Activated CD8-positive, alpha-beta T cell treated with anti-CD3 and anti-CD28 coated beads, Interleukin-2, amount 10 ng/mL, durations not matched to agents 7 days and 5 days (primary cell): ENCODE data around the gene VEPH1. TPM values are rescaled to one million over a fixed set of nuclear protein-coding genes. Genes with fewer than 3 reads are reported as not detected.
A peak's percentile ranks its signal among the peaks of the same experiment; 100 is the strongest.

Experiments
- ATAC-seq: fragments of 150-1000 bp; cut with Tn5 transposase; one replicate; pipeline ENCODE4 v1.10.0; 2021; ENCODE audit warnings: moderate library complexity
- CTCF ChIA-PET: fragments of 350-600 bp; sonication (Branson Sonifier 250); formaldehyde crosslinking; loops from one replicate; lab custom pipeline; 2021; ENCODE audit warnings: antibody characterized with exemption; lab: Charles Lee
- POLR2A ChIA-PET: fragments of 350-600 bp; sonication (Branson Sonifier 250); formaldehyde crosslinking; loops from one replicate; lab custom pipeline; 2021; ENCODE audit warnings: antibody characterized with exemption; lab: Charles Lee
- DNase-seq: peaks from one replicate; pipeline ENCODE4 v3.0.0-alpha.2; 2020
- H3K27ac Mint-ChIP-seq: one replicate; pipeline ENCODE4 v1.8.0; 2021; ENCODE audit warnings: mild to moderate bottlenecking, mixed read lengths
- H3K27me3 Mint-ChIP-seq: one replicate; pipeline ENCODE4 v1.8.0; 2021; ENCODE audit warnings: low read depth, mixed read lengths
- H3K36me3 Mint-ChIP-seq: one replicate; pipeline ENCODE4 v1.8.0; 2021; ENCODE audit warnings: low read depth, mixed read lengths
- H3K4me1 Mint-ChIP-seq: one replicate; pipeline ENCODE4 v1.8.0; 2021; ENCODE audit warnings: low read depth, mixed read lengths
- H3K4me3 Mint-ChIP-seq: one replicate; pipeline ENCODE4 v1.8.0; 2021; ENCODE audit warnings: mild to moderate bottlenecking, mixed read lengths
- H3K9me3 Mint-ChIP-seq: one replicate; pipeline ENCODE4 v1.8.0; 2022; ENCODE audit warnings: mixed read lengths; ENCODE audit not compliant: insufficient read depth
- total RNA-seq, 2 experiments: library from RNA; stranded (reverse); gene quantifications; one replicate each; pipeline ENCODE4 v1.2.3, GENCODE V29; 2021

VEPH1 gene
- total RNA-seq, 2 experiments from 2014 or later, result not detected

DNA sequence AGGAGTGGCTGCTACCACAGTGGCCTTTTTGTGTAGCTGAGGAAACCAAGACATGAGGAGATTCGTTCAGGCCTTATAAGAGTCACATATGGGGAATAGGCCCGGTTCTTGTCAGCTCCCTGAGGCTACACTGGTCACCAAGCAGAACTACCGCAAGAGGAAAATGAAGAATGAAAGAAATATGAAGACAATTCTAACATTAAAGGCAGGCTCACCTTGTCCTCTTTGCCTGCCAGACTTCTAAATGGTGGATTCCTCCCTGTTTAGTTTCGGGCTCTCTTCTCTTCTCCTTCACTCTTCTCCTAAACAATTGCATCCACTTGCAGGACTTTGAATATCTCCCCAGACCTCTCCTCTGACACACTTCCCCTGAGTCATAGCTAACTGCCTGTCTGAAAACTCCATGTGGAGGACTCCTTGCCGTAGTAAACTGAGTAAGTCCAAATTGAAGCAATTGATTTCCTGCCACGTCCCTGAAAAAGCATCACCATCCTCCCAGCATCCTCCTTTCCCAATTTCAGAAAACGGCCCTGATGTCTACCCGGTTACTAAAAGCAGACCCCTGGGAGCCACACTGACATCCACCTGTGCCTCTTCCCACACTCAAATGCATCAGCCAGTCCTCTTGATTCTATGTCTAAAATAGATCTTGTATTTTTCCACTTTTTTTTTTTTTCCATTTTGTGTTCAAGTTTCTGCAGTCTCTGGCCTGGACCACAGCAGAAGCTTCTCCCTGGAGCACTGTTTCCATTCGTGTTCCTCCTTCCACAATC is 30.3 kb upstream of the VEPH1 start:
- Mint-ChIP-seq H3K27ac (no peak overlapping the region), H3K4me1 (no peaks in the 10 kb centered on the region), H3K4me3 (no peak overlapping the region), H3K36me3 (no peaks in the 10 kb centered on the region), H3K9me3 (no peaks in the 10 kb centered on the region), H3K27me3 (peaks cover 5% of the 10 kb centered on the region)
- CTCF ChIA-PET, result interaction anchor here (0.6 to 4.0 kb wide), 15 partner anchors 10 to 1137 kb away, joined by 3 to 77 read pairs (median 4); no protein-coding TSS in a partner anchor
- ATAC-seq (no peak), DNase-seq (no peak)
- POLR2A ChIA-PET, result no interaction called here

DNA sequence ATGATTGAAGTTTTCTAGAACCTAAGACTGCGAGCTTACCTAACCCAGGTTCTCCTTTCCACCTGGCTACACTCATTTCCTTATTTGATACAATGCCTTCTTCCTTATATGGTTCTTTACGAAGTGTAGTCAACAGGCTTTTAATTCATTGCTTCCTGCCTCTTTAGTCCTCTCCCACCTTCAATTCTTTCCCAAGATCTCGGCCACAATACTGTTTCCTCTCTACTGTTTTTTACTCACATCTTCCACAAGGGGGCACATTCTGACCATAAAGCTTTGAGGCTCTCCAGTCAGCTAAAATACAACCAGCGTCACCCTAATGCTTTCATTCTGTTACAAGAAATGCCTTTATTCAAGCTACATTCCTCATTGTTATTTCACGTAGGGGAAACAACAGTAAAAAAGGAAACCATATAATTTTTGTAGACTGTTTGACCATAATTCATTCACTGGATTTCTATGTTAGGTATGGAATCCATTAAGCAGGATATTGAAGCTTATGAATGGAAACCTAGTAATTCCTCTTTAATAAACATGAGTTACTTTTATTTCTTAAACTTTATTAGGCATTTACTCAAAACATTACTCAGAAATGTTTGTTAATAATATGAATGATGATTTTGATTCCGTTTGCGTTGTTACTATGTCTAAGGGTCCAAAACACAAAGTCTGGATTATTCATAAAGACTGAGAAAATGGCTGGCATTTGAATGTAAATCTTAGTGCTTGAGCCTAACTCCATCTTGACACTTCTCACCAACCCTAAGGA is 29.5 kb upstream of the VEPH1 start:
- CTCF ChIA-PET, result interaction anchor here (0.6 to 4.0 kb wide), 19 partner anchors 10 to 1137 kb away, joined by 3 to 77 read pairs (median 3); no protein-coding TSS in a partner anchor
- peak; percentile 26 for DNase-seq
- peak; percentile 53 for ATAC-seq
- POLR2A ChIA-PET, result no interaction called here
- no peaks in the 10 kb centered on the region for H3K9me3 Mint-ChIP-seq
- no peaks in the 10 kb centered on the region for H3K4me1 Mint-ChIP-seq
- peaks cover 3% of the 10 kb centered on the region for H3K27me3 Mint-ChIP-seq
- H3K36me3 Mint-ChIP-seq, result no peaks in the 10 kb centered on the region
- no peak overlapping the region for H3K4me3 Mint-ChIP-seq
- H3K27ac Mint-ChIP-seq, result no peak overlapping the region

DNA sequence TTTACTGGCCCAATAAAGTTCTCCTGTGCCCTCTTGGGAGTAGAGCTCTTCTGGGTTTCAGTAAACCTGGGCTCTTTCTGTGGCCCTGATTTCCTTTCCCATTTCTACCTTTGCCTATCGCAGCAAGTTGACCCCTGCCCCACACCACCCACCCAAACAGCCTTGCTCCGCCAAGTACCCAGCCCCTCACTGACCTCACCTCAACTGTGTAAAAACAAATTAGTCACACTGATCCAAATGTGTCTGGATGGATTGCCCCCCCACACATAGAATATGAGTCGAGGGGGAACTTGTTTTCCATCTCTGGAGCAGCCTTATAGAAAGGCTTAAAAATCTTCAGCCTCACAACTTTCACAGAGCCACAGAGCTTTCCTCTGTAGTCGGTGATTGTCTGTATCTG is 28.6 kb upstream of the VEPH1 start:
- ChIA-PET POLR2A (no interaction called here), CTCF (interaction anchor here (0.9 to 4.0 kb wide), 12 partner anchors 9 to 78 kb away, joined by 3 to 77 read pairs (median 4); no protein-coding TSS in a partner anchor)
- ATAC-seq, result no peak
- no peaks in the 10 kb centered on the region for H3K4me1 Mint-ChIP-seq
- H3K9me3 Mint-ChIP-seq, result no peaks in the 10 kb centered on the region
- H3K27ac Mint-ChIP-seq, result no peak overlapping the region
- no peaks in the 10 kb centered on the region for H3K36me3 Mint-ChIP-seq
- no peak for DNase-seq
- no peak overlapping the region for H3K4me3 Mint-ChIP-seq
- H3K27me3 Mint-ChIP-seq, result peaks cover 2% of the 10 kb centered on the region

- Mint-ChIP-seq H3K27ac (no peak overlapping the region), H3K36me3 (no peaks in the 10 kb centered on the region), H3K4me1 (no peaks in the 10 kb centered on the region), H3K27me3 (no peaks in the 10 kb centered on the region), H3K4me3 (no peak overlapping the region), H3K9me3 (no peaks in the 10 kb centered on the region)
- no peak for DNase-seq
- ChIA-PET CTCF (interaction anchor here (0.9 to 4.0 kb wide), 7 partner anchors 12 to 71 kb away, joined by 3 to 77 read pairs (median 3); no protein-coding TSS in a partner anchor), POLR2A (no interaction called here)
- no peak for ATAC-seq
Observed at GRCh38 chr3:157531301-157531660, 28.1 kb upstream of the VEPH1 start.

DNA sequence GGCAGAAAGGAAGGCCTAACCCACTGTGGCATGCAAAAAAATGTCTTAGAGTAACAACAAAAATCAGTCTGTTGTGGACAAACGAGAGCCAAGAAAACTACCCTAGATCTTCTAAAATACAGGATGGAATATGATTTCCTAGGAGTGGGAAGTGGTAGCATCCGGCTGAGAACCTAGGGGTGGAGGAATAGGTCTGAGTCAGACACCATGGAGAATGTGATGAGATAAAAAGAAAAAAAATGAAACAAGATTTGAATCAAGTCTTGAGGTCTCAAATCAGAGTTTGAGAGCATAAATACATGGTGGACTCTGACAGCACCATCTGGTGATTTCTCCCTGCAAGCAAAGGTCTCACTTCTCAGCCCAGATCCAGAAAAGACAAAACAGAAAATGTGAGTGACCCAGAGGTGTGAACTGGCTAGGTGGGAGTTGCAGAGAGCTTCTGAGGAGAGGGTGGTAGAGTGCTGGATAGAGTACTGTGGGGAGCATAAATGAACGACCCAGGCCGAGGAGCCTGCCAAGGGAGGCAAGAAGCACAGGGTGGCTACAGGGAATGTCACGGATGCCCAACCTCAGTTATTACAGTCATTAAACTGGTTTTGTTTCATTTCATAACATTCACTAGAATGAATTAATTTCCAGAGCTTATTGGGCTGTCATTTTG is 27.6 kb upstream of the VEPH1 start:
- Mint-ChIP-seq H3K27me3 (no peaks in the 10 kb centered on the region), H3K36me3 (no peaks in the 10 kb centered on the region), H3K9me3 (no peaks in the 10 kb centered on the region), H3K4me3 (no peak overlapping the region), H3K27ac (no peak overlapping the region), H3K4me1 (no peaks in the 10 kb centered on the region)
- ATAC-seq (no peak), DNase-seq (no peak)
- POLR2A ChIA-PET, result no interaction called here
- CTCF ChIA-PET, result interaction anchor here (0.9 to 4.0 kb wide), 3 partner anchors 14 to 43 kb away, joined by 3 to 77 read pairs (median 3); no protein-coding TSS in a partner anchor

- ChIA-PET POLR2A (interaction anchor here (0.6 kb wide), 1 partner anchor 1996 kb away, joined by 3 read pairs; no protein-coding TSS in a partner anchor), CTCF (interaction anchor here (0.9 to 1.2 kb wide), 2 partner anchors 43 to 45 kb away, joined by 4 read pairs; no protein-coding TSS in a partner anchor)
- H3K4me1 Mint-ChIP-seq, result no peaks in the 10 kb centered on the region
- no peaks in the 10 kb centered on the region for H3K9me3 Mint-ChIP-seq
- DNase-seq, result no peak
- H3K36me3 Mint-ChIP-seq, result no peaks in the 10 kb centered on the region
- no peak for ATAC-seq
- H3K27ac Mint-ChIP-seq, result no peak overlapping the region
- H3K27me3 Mint-ChIP-seq, result no peaks in the 10 kb centered on the region
- H3K4me3 Mint-ChIP-seq, result no peak overlapping the region
Observed at GRCh38 chr3:157529751-157530150, 26.5 kb upstream of the VEPH1 start.

DNA sequence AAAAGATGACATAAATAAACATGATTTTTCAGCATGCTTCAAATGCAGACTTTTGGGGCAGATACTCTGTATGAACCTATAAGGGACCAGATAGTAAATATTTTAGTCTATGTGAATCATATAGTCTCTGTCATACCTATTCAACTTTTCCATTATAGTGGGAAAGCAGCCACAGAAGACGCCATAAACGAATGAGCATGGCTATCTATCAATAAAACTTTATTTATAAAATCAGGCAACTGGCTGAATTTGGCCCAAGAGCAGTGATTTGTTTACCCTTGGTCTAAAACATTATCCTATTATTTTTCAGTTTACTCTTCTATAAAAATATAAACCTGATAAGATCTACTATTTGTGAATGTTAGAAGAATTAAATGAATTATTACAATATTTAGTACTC is 25.9 kb upstream of the VEPH1 start:
- Mint-ChIP-seq H3K4me3 (no peak overlapping the region), H3K27me3 (no peaks in the 10 kb centered on the region), H3K27ac (no peak overlapping the region), H3K4me1 (no peaks in the 10 kb centered on the region), H3K9me3 (no peaks in the 10 kb centered on the region), H3K36me3 (no peaks in the 10 kb centered on the region)
- ATAC-seq, result no peak
- POLR2A ChIA-PET, result no interaction called here
- CTCF ChIA-PET, result interaction anchor here (1.1 to 1.2 kb wide), 2 partner anchors 43 to 44 kb away, joined by 3 to 4 read pairs; no protein-coding TSS in a partner anchor
- no peak for DNase-seq

- ChIA-PET POLR2A (no interaction called here), CTCF (interaction anchor here (1.2 to 1.4 kb wide), 2 partner anchors 10 to 46 kb away, joined by 3 read pairs; no protein-coding TSS in a partner anchor)
- H3K27me3 Mint-ChIP-seq, result no peaks in the 10 kb centered on the region
- no peak for DNase-seq
- no peaks in the 10 kb centered on the region for H3K4me1 Mint-ChIP-seq
- no peak overlapping the region for H3K27ac Mint-ChIP-seq
- H3K9me3 Mint-ChIP-seq, result no peaks in the 10 kb centered on the region
- no peaks in the 10 kb centered on the region for H3K36me3 Mint-ChIP-seq
- H3K4me3 Mint-ChIP-seq, result no peak overlapping the region
- no peak for ATAC-seq
Observed at GRCh38 chr3:157527131-157527881, 24.1 kb upstream of the VEPH1 start.

GRCh38 chr3:157526036-157526435 is 22.8 kb upstream of the VEPH1 start:
- DNase-seq (no peak), ATAC-seq (no peak)
- Mint-ChIP-seq H3K27ac (no peak overlapping the region), H3K36me3 (no peaks in the 10 kb centered on the region), H3K27me3 (no peaks in the 10 kb centered on the region), H3K4me1 (no peaks in the 10 kb centered on the region), H3K9me3 (no peaks in the 10 kb centered on the region), H3K4me3 (no peak overlapping the region)
- ChIA-PET CTCF (no interaction called here), POLR2A (no interaction called here)

DNA sequence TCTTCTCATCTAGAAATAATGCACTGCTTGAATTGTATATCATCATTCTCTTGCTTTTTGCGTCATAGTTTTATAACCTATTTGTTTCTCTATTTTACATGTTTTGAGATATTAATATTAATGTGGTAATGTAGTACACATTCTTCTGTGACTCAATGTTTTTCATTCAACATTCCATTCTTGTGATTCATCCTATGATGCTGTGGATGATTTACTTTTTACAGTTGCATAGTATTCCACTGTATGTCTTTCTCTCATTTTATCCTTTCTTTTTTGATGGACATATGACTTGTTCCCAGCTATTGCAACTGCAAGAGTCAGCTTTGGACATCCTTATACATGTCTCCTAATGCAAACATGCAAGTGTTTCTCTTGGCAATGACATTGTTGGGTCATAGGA is 20.6 kb upstream of the VEPH1 start:
- H3K36me3 Mint-ChIP-seq, result no peaks in the 10 kb centered on the region

GRCh38 chr3:157522648-157523047 is 19.4 kb upstream of the VEPH1 start:
- ChIA-PET POLR2A (no interaction called here), CTCF (interaction anchor here (0.6 to 2.2 kb wide), 2 partner anchors 10 to 1257 kb away, joined by 3 to 7 read pairs; no protein-coding TSS in a partner anchor)
- ATAC-seq (no peak), DNase-seq (no peak)
- Mint-ChIP-seq H3K9me3 (no peaks in the 10 kb centered on the region), H3K27ac (no peak overlapping the region), H3K4me1 (no peaks in the 10 kb centered on the region), H3K36me3 (no peaks in the 10 kb centered on the region), H3K27me3 (peaks cover 3% of the 10 kb centered on the region), H3K4me3 (no peak overlapping the region)

More for the DNA sequence above, 20.6 kb upstream of the VEPH1 start:
- Mint-ChIP-seq H3K9me3 (no peaks in the 10 kb centered on the region), H3K27ac (no peak overlapping the region), H3K4me1 (no peaks in the 10 kb centered on the region), H3K4me3 (no peak overlapping the region), H3K27me3 (peaks cover 3% of the 10 kb centered on the region)
- no peak for ATAC-seq
- no peak for DNase-seq
- CTCF ChIA-PET, result no interaction called here
- POLR2A ChIA-PET, result no interaction called here
